ENCODE data around the gene PSMA1.
A peak's percentile ranks its signal among the peaks of the same experiment; 100 is the strongest.

Gene PSMA1

DNA sequence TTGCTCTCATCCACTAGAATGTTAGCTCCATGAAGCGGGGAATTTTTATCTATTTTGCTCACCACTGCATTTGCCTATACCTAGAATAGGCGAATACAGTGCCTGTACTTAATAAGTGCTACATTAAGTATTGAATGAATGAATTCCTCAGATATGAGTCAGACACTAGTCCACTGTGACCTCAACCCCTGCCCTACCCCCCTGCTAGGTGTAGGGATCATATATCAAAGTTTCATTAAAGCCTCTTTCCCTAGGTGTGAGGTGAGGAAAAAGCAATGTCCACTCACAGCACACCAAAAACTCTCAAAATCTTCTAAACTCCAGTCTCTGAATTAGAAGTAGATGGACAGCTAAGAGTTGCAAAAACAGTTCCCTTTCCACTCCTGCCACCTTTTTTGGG lies 9.8 kb upstream of the PSMA1 start:
- no peak for DNase-seq (ENCODE audit: low read depth)

- DNase-seq (ENCODE audit: low read depth): no peak
These were observed 9.1 kb upstream of the PSMA1 start for GRCh38 chr11:14529321-14529720.

- no peak for DNase-seq (ENCODE audit: low read depth)
These were observed 2.6 kb upstream of the PSMA1 start for GRCh38 chr11:14522801-14523200.

DNA sequence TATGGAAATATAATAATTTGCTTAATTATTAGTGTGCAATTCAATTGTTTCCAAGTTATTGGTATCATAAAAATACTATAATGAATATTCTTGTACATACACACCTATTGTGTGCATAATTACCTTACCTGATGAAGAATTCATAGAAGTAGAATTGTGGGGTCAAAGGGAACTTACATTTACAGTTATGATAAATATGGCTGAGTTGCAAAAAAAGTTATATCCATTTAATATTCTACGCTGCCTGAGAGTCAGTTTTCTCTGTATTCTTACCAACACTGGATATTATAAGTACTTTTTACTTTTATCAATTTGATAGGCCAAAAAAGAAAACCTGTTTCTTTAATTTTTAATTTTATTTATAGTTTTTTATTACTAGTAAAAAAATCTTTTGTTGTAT lies 2.1 kb upstream of the PSMA1 start:
- no peak for DNase-seq (ENCODE audit: low read depth)

- no peak for DNase-seq (ENCODE audit: low read depth)
These were observed 563 bp upstream of the PSMA1 start for GRCh38 chr11:14520747-14521151.

- DNase-seq (ENCODE audit: low read depth): no peak
These were observed 629 bp downstream of the PSMA1 start for GRCh38 chr11:14519597-14519916.

GRCh38 chr11:14518820-14519219 lies 1.4 kb downstream of the PSMA1 start:
- no peak for DNase-seq (ENCODE audit: low read depth)

- DNase-seq (ENCODE audit: low read depth): no peak
These were observed 6.4 kb downstream of the PSMA1 start for GRCh38 chr11:14513800-14514199.

DNA sequence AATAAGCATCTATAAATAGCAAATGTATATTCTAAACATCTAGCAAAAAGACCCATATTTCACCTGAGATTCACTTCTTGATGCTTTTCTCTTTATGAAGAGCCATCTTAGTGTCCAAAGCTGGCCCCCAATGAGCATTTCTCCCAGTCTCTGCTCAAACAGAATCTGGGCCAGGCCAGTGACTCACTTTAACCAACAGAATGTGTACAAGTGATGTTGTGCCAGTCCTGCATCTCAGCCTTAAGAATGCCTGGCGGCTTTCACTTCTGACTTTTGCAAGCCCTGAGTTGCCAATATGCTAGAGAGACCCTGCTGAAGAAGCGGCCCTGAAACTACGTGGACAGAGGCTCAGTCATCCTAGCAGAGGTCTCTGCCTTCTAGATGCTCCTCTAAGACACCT lies 13.7 kb downstream of the PSMA1 start:
- DNase-seq (ENCODE audit: low read depth): no peak

GRCh38 chr11:14503023-14503422 lies 17.2 kb downstream of the PSMA1 start:
- no peak for DNase-seq (ENCODE audit: low read depth)

DNA sequence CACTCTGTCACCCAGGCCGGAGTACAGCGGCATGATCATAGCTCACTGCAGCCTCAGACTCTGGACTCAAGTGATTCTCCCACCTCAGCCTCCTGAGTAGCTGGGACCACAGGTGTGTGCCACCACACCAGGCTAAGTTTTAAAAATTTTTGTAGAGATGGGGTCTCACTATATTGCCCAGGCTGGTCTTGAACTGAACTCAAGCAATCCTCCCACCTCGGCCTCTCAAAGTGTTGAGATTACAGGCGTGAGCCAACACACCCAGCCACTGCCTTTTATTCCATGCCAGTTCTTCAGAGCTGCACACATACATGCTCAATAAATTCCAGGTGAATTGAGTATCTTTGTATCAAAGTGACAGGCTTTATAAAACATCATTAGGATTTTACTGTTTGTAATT lies 18.1 kb downstream of the PSMA1 start:
- DNase-seq (ENCODE audit: low read depth): no peak

DNA sequence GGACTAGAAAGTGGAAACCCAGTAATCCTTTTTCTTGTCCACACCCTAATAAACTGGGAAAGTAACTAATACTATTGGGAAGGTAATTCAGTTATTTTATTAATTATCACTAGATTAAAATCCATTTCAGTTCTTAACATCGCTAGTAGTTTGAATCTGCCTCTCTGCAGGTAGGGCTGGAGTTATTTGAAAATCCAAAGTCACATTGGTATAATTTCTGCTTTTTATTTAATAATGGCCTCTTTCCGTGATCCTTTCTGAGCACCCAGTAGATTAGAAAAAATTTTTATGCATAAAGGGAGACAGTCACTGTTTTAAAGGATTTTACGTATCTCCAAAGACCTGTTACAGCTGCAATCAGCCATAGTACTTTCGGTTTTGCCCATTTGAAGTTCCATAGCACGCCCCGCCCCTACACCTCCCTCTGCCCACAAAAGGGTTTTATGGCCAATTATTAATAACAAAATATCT lies 20.0 kb downstream of the PSMA1 start:
- no peak for DNase-seq (ENCODE audit: low read depth)

DNA sequence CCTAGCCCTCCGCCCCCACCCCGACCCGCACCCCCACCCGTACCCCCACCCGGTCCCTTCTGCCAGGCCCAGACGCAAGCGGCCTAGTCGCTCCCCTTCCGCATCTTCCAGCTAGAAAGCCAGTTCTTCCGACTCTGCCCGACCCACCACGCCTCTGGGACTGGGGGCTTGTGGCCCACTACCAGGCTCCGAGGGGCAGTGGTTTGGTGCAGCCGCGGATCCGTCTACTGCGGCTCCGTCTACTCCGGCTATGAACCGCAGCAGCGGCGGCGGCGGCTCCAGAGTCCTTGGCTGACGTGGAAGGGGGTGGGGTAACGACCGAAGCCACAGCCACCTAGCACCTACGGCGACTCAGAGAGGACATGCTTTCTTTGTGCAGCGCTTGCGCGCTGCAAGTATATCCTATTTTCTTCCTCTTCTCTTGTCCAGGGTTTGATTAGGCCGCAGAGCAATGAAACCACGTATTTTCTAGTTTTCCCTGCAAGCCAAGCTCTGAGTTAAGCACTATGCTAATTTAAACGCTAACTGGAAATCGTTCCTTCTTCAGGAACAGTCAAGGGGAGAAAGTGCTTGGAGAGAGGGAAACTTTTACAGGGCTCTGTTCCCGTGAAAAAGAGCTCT lies 20.5 kb downstream of the PSMA1 start, which contains the start of gene COPB1:
Gene COPB1 (minus strand): TSS at position 252 of the 621 bp plus-strand sequence. CDS start 883 bp downstream, outside the sequence.
- DNase-seq (ENCODE audit: low read depth): peak; percentile 90

- DNase-seq (ENCODE audit: low read depth): no peak
These were observed 21.0 kb downstream of the PSMA1 start for GRCh38 chr11:14499178-14499559.

GRCh38 chr11:14480716-14481115 lies 39.5 kb downstream of the PSMA1 start:
- peak; percentile 14 for DNase-seq (ENCODE audit: low read depth)

- DNase-seq (ENCODE audit: low read depth): no peak
These were observed 49.1 kb downstream of the PSMA1 start for GRCh38 chr11:14471127-14471526.

DNA sequence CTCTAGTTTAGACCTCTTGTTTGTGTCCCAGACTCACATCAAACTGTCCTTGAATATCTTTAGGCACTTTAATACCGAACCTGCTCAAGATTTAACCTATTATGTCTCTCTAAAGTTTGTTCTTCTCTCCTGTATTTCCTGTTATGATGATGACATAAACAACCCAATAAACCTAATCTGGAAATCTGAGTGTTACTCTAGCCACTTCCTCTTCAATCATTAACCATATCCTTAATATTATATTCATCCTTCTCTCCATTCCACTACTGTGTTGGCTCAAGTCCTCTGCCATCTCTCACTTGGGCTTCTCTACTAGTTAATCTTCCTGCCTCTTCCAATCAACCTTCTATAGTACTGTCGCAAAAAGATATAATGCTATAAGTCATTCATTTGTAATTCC lies 56.6 kb downstream of the PSMA1 start:
- DNase-seq (ENCODE audit: low read depth): no peak

GRCh38 chr11:14460147-14460546 lies 60.0 kb downstream of the PSMA1 start:
- no peak for DNase-seq (ENCODE audit: low read depth)

DNA sequence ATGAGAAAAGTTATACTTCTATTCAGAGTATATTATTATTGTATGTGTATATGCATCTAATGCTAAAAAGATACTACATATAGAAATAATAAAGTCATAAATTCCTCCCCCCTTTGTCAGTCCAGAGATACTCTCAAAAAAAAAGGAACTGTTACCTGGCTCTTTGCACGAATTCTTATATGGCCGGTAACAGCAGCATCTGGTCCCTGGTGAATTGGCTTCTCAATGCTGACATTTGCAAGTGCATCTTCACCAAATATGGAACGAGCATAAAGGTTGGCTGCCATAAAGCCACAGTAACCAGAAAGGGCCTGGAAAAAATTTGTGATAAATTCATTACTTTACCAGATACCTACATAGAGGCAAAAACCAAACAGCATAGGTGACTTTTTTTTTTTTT lies 61.8 kb downstream of the PSMA1 start:
- no peak for DNase-seq (ENCODE audit: low read depth)

DNA sequence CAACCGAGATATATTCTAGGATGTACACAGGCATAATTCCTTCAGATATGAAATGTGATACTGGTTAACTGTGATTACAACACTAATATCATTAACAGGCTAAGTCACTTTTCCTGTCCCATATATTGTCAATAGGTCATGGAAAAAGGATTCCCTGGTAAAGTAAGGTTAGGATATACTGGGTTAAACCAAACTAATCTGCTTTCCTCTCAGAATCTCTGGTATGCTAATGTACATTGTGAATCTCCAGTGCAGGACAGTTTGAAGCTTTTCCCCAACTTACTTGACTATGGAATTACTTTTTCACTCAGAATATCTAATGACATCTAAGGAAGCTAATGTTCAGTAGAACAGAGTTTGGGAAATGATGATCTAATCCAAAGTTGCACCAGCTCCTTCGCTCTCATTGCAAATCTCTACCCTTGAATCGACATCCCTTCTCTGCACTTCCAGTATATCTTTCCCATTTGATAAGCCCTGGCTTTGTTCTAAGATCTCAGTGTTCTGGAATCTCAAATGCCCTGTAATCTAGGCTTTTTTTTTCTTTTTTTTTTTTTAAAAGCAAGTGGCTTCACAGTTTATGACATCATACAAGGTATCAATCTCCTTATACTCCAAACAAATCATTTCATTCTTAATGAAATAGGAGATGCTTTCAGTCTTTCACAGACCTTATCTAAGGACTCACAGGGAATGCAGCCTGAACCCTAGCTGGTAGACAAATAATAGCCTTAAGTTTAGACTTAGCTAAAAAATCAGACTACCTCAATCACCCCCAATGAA lies 64.3 kb downstream of the PSMA1 start:
- DNase-seq (ENCODE audit: low read depth): no peak

All from CMK (cell line).